NCI-H2227 treated with DMSO at 0.1 percent for 48 hours (cell line): ENCODE results near the gene MAST2.
"Not testable (repeated sequence)": the region's sequence is repeated elsewhere in the genome, so short reads cannot be mapped to it uniquely, and the experiment has no call there.

Experiments
- DNase-seq: peaks from one replicate; lab custom pipeline; 2025; lab: John Stamatoyannopoulos, UW

The MAST2 gene

GRCh38 chr1:45938029-45938428 is 134.6 kb downstream of the MAST2 start:
- DNase-seq, result no peak

- DNase-seq, result no peak
Measured at GRCh38 chr1:45942411-45942810, 139.0 kb downstream of the MAST2 start.

GRCh38 chr1:45943185-45943584 is 139.8 kb downstream of the MAST2 start:
- DNase-seq, result no peak

GRCh38 chr1:45945426-45945825 is 142.0 kb downstream of the MAST2 start:
- no peak for DNase-seq

GRCh38 chr1:45949462-45949861 is 146.1 kb downstream of the MAST2 start:
- DNase-seq, result not testable (repeated sequence)

GRCh38 chr1:45952072-45952471 is 148.7 kb downstream of the MAST2 start:
- DNase-seq, result no peak

- DNase-seq, result peak; percentile 44
Measured at GRCh38 chr1:45953934-45954847, 150.8 kb downstream of the MAST2 start.

- DNase-seq, result no peak
Measured at GRCh38 chr1:45957684-45958083, 154.3 kb downstream of the MAST2 start.

- no peak for DNase-seq
Measured at GRCh38 chr1:45958317-45958716, 154.9 kb downstream of the MAST2 start.

GRCh38 chr1:45960930-45961715 is 157.7 kb downstream of the MAST2 start:
- DNase-seq, result no peak

GRCh38 chr1:45961936-45962335 is 158.5 kb downstream of the MAST2 start:
- DNase-seq, result not testable (repeated sequence)

- DNase-seq, result no peak
Measured at GRCh38 chr1:45968941-45969666, 165.7 kb downstream of the MAST2 start.

GRCh38 chr1:45969866-45970265 is 166.5 kb downstream of the MAST2 start:
- DNase-seq, result no peak

GRCh38 chr1:45971335-45971734 is 167.9 kb downstream of the MAST2 start:
- DNase-seq, result no peak

- no peak for DNase-seq
Measured at GRCh38 chr1:45971922-45972531, 168.6 kb downstream of the MAST2 start.

GRCh38 chr1:45972621-45973020 is 169.2 kb downstream of the MAST2 start:
- DNase-seq, result no peak

- no peak for DNase-seq
Measured at GRCh38 chr1:45973121-45973520, 169.7 kb downstream of the MAST2 start.

GRCh38 chr1:45974541-45975269 is 171.3 kb downstream of the MAST2 start:
- DNase-seq, result no peak

- no peak for DNase-seq
Measured at GRCh38 chr1:45976623-45977022, 173.2 kb downstream of the MAST2 start.

GRCh38 chr1:45979074-45979777 is 175.8 kb downstream of the MAST2 start:
- DNase-seq, result peak; percentile 68

- DNase-seq, result no peak
Measured at GRCh38 chr1:45979778-45980176, 176.4 kb downstream of the MAST2 start.
